ENCODE data around the gene RBM10. TPM values are rescaled to one million over a fixed set of nuclear protein-coding genes. Genes with fewer than 3 reads are reported as not detected.

Gene RBM10
- total and polyA plus RNA-seq, 2 donors (not counting 3 experiments of a cell fraction or from before 2014, with no cell fraction given) = 37.3 to 51.5 TPM

GRCh38 chrX:47145395-47146120, 537 bp downstream of the RBM10 start:
- intact Hi-C loops (cut with micrococcal nuclease) (loop anchor here (1.0 kb wide), 1 partner anchor 16 kb away; no protein-coding TSS in a partner anchor), dilution Hi-C loops (cut with MboI; ENCODE audit: extremely low pct_ligation_motif_present, low sequenced_read_pairs) (no loop called here)
- Histone ChIP-seq H3K4me3 (replicated peaks in 1 of 3; ENCODE audit: insufficient read depth in 1 of 3, low read depth in 1 of 3, low read length in 3 of 3) (peak overlapping the region; percentile 81 to 92 (median 84)), H3K4me1 (ENCODE audit: control insufficient read depth, extremely low read depth, insufficient read depth, low read length) (peaks cover 17% of the 10 kb centered on the region), H3K27ac (ENCODE audit: insufficient read depth, low read depth, low read length) (peak overlapping the region; percentile 70), H3K36me3 (ENCODE audit: control insufficient read depth in 2 of 2, extremely low read depth in 1 of 2, insufficient read depth in 2 of 2, low read length in 2 of 2) (peaks cover 0 to 7% of the 10 kb centered on the region in 2 experiments), H2AFZ (ENCODE audit: low read depth, low read length) (no peak overlapping the region), H3K9me3 (replicated peaks; ENCODE audit: control insufficient read depth, insufficient read depth, low read length) (no peaks in the 10 kb centered on the region), H3K79me2 (ENCODE audit: control insufficient read depth, insufficient read depth, low read length) (peaks cover 63% of the 10 kb centered on the region), H4K20me1 (replicated peaks; ENCODE audit: control insufficient read depth, extremely low read depth, insufficient read depth, low read length) (no peaks in the 10 kb centered on the region), H3K9me1 (replicated peaks; ENCODE audit: control insufficient read depth, extremely low read depth, insufficient read depth, low read length) (no peaks in the 10 kb centered on the region), H3K4me2 (ENCODE audit: insufficient read depth, low read length) (peak overlapping the region; percentile 87), H3K9ac (replicated peaks; ENCODE audit: extremely low read depth, insufficient read depth, low read length) (peak overlapping the region; percentile 86), H3K27me3 (ENCODE audit: control insufficient read depth in 2 of 2, insufficient read depth in 2 of 2, low read length in 2 of 2) (no peaks in the 10 kb centered on the region)
- FAIRE-seq = peak; percentile 54
- BruUV-seq (replicated peaks) = no TSS peak
- TF ChIP-seq CTCF (IDR thresholded peaks at IDR 0.05; ENCODE audit: extremely low read depth in 1 of 2, insufficient read depth in 1 of 2, low read depth in 1 of 2, low read length in 2 of 2) = no peak
- no peak for TF ChIP-seq MYC (IDR thresholded peaks at IDR 0.05; ENCODE audit: low read depth, low read length)
- no peak for TF ChIP-seq POLR2A (IDR thresholded peaks at IDR 0.05; ENCODE audit: low read depth, low read length)
- TF ChIP-seq EZH2 (IDR thresholded peaks at IDR 0.05; ENCODE audit: borderline replicate concordance, low read depth, low read length, severe bottlenecking) = no peak
- no peak for TF ChIP-seq FOS (IDR thresholded peaks at IDR 0.05; ENCODE audit: borderline replicate concordance, insufficient read depth, low read length)
- TF ChIP-seq POLR2AphosphoS5 (IDR thresholded peaks at IDR 0.05; ENCODE audit: insufficient read depth, low read depth, low read length) = no peak
- TF ChIP-seq JUN (IDR thresholded peaks at IDR 0.05; ENCODE audit: borderline replicate concordance, insufficient read depth, insufficient read length, low read depth) = no peak
- no peak for TF ChIP-seq MAX (IDR thresholded peaks at IDR 0.05; ENCODE audit: insufficient read depth, insufficient read length)
- no peak for TF ChIP-seq GATA2 (IDR thresholded peaks at IDR 0.05; ENCODE audit: insufficient read depth, insufficient read length, low read depth, low read length)
- DNase-seq (ENCODE audit: low read depth, low spot score) = no peak
- POLR2A ChIA-PET = interaction anchor here (0.6 to 1.6 kb wide), 2 partner anchors 10 to 386 kb away, joined by 3 to 4 read pairs; no protein-coding TSS in a partner anchor
- CTCF ChIA-PET = interaction anchor here (0.9 to 1.3 kb wide), 3 partner anchors 11 to 72 kb away, joined by 3 to 11 read pairs (median 4); no protein-coding TSS in a partner anchor

All from endothelial cell of umbilical vein (primary cell).